Stomach smooth muscle (tissue), 2 donors: ENCODE results near the gene PLEKHA6.
A peak's percentile ranks its signal among the peaks of the same experiment; 100 is the strongest.

Experiments
- H3K27ac ChIP-seq: one replicate; pipeline ENCODE4 v1.7.0; 2013; ENCODE audit warnings: mild to moderate bottlenecking, low read length, inconsistent platforms
- H3K27me3 ChIP-seq, 2 donors: one replicate each; pipeline ENCODE4 v1.7.0; 2013; ENCODE audit warnings: low read length in 2 of 2; ENCODE audit not compliant: insufficient read depth in 2 of 2, control insufficient read depth in 1 of 2
- H3K36me3 ChIP-seq, 2 donors: one replicate each; pipeline ENCODE4 v1.7.0; 2013; ENCODE audit warnings: low read length in 2 of 2; ENCODE audit not compliant: control insufficient read depth in 2 of 2, insufficient read depth in 2 of 2
- H3K4me1 ChIP-seq: one replicate; pipeline ENCODE4 v1.7.0; 2013; ENCODE audit warnings: low read length; ENCODE audit not compliant: control insufficient read depth, insufficient read depth
- H3K4me3 ChIP-seq, 2 donors: one replicate each; pipeline ENCODE4 v1.7.0; 2013; ENCODE audit warnings: low read length in 2 of 2
- H3K9ac ChIP-seq, 2 donors: one replicate each; pipeline ENCODE4 v1.7.0; 2013; ENCODE audit warnings: low read length in 2 of 2, mild to moderate bottlenecking in 1 of 2
- H3K9me3 ChIP-seq, 2 donors: one replicate each; pipeline ENCODE4 v1.7.0; 2013; ENCODE audit warnings: low read length in 2 of 2; ENCODE audit not compliant: control insufficient read depth in 2 of 2
- donor health status: healthy.
- donor health status: Pancreatic carcinoma.

Gene PLEKHA6

GRCh38 chr1:204366759-204367158 lies 7.0 kb upstream of the PLEKHA6 start:
- H3K9me3 ChIP-seq, result no peaks in the 10 kb centered on the region
- peaks cover 5 to 11% of the 10 kb centered on the region in 2 donors for H3K27me3 ChIP-seq
- no peak overlapping the region for H3K27ac ChIP-seq
- peaks cover 10% of the 10 kb centered on the region for H3K4me1 ChIP-seq
- no peak overlapping the region for H3K9ac ChIP-seq
- H3K4me3 ChIP-seq, result no peak overlapping the region
- no peaks in the 10 kb centered on the region for H3K36me3 ChIP-seq

DNA sequence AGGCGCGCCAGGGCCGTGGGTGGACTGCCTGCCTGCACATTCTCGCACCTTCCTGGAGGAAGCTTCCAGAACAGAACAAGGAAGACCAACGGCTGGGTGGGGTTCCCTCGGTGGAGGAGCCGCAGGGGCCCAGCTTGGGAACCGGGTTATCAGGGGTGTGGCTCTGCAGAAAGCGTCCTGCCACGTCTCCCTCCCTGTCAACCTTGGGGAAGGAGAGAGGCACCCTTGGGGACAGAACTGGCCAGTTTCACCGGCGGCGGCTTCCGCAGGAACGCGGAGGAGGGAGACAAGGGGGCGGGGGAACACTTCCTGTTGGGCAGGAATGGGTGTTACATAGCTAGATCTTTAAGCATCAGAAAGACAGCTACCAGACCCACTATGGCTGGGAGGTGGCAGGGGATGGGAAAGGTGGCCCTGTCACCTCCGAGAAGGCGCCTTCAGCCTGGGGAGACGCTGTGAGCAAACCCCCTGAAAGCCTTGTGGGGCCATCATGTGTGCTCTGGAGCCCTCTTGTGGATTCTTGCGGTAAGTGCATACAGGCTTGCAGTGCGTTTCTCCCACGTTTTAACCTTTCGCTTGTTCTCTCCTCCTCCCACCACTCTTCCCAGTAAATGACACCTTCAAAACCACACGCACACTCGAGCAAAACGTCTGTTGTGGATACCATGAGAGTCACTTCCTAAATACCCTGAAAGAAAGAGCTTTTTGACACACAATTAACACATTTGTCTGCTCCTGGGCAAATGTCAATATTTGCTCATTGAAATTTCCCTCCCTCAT lies 3.8 kb upstream of the PLEKHA6 start:
- H3K4me1 ChIP-seq, result peaks cover 14% of the 10 kb centered on the region
- H3K36me3 ChIP-seq, result no peaks in the 10 kb centered on the region
- peak overlapping the region; percentile 65 to 71 for H3K9ac ChIP-seq
- no peak overlapping the region for H3K27ac ChIP-seq
- peaks cover 8 to 10% of the 10 kb centered on the region in 2 donors for H3K27me3 ChIP-seq
- H3K4me3 ChIP-seq, result peak overlapping the region; percentile 74 to 80
- no peaks in the 10 kb centered on the region for H3K9me3 ChIP-seq

- Histone ChIP-seq H3K36me3 (no peaks in the 10 kb centered on the region), H3K9ac (peak overlapping the region; percentile 65 to 71), H3K27me3 (peaks cover 8 to 10% of the 10 kb centered on the region in 2 donors), H3K4me1 (peaks cover 18% of the 10 kb centered on the region), H3K27ac (no peak overlapping the region), H3K4me3 (peak overlapping the region; percentile 74 to 80), H3K9me3 (no peaks in the 10 kb centered on the region)
Observed at GRCh38 chr1:204362984-204363334, 3.2 kb upstream of the PLEKHA6 start.

GRCh38 chr1:204361781-204362180 lies 2.1 kb upstream of the PLEKHA6 start:
- H3K4me3 ChIP-seq, result no peak overlapping the region
- no peak overlapping the region for H3K27ac ChIP-seq
- H3K9me3 ChIP-seq, result no peaks in the 10 kb centered on the region
- peaks cover 8 to 10% of the 10 kb centered on the region in 2 donors for H3K27me3 ChIP-seq
- H3K9ac ChIP-seq, result no peak overlapping the region
- no peaks in the 10 kb centered on the region for H3K36me3 ChIP-seq
- H3K4me1 ChIP-seq, result peaks cover 18% of the 10 kb centered on the region

DNA sequence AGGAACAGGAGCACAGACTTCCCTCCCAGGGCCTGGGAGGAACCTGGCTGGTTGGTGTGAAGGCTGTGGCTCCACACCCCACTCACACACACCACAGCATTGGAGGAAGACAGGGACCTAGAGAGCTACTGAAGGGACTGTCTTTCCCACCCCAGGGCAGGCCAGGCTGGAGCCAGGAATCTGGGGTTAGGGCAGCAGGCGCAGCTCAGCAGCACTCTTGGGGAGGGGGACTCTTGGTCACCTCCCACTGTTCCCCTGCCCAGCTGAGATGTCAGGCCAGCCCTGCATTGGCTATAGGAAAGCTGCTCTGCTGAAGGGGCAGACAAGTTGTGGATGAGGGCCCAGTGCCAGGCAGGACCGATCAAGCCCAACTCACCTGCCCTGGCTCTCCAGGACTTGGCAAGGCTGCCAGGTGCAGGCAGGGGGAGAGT lies 1.6 kb upstream of the PLEKHA6 start:
- Histone ChIP-seq H3K9ac (no peak overlapping the region), H3K36me3 (no peaks in the 10 kb centered on the region), H3K27me3 (peaks cover 8 to 10% of the 10 kb centered on the region in 2 donors), H3K4me3 (no peak overlapping the region), H3K9me3 (no peaks in the 10 kb centered on the region), H3K27ac (no peak overlapping the region), H3K4me1 (peaks cover 18% of the 10 kb centered on the region)

- Histone ChIP-seq H3K4me1 (peaks cover 18% of the 10 kb centered on the region), H3K27ac (no peak overlapping the region), H3K27me3 (peaks cover 5 to 10% of the 10 kb centered on the region in 2 donors), H3K9ac (no peak overlapping the region), H3K36me3 (no peaks in the 10 kb centered on the region), H3K9me3 (no peaks in the 10 kb centered on the region), H3K4me3 (no peak overlapping the region)
Observed at GRCh38 chr1:204360314-204360713, 585 bp upstream of the PLEKHA6 start.

- Histone ChIP-seq H3K4me3 (no peak overlapping the region), H3K4me1 (peaks cover 18% of the 10 kb centered on the region), H3K27me3 (peaks cover 7 to 10% of the 10 kb centered on the region in 2 donors), H3K9ac (no peak overlapping the region), H3K36me3 (no peaks in the 10 kb centered on the region), H3K9me3 (no peaks in the 10 kb centered on the region), H3K27ac (no peak overlapping the region)
Observed at GRCh38 chr1:204359131-204359473, 627 bp downstream of the PLEKHA6 start.

GRCh38 chr1:204358605-204359004 lies 1.1 kb downstream of the PLEKHA6 start:
- H3K9ac ChIP-seq, result no peak overlapping the region
- no peaks in the 10 kb centered on the region for H3K36me3 ChIP-seq
- H3K9me3 ChIP-seq, result no peaks in the 10 kb centered on the region
- H3K27me3 ChIP-seq, result peaks cover 9 to 10% of the 10 kb centered on the region in 2 donors
- H3K27ac ChIP-seq, result no peak overlapping the region
- peaks cover 18% of the 10 kb centered on the region for H3K4me1 ChIP-seq
- no peak overlapping the region for H3K4me3 ChIP-seq

- peaks cover 11% of the 10 kb centered on the region for H3K4me1 ChIP-seq
- H3K9ac ChIP-seq, result no peak overlapping the region
- H3K27me3 ChIP-seq, result peaks cover 9% of the 10 kb centered on the region in 2 donors
- H3K4me3 ChIP-seq, result no peak overlapping the region
- H3K36me3 ChIP-seq, result no peaks in the 10 kb centered on the region
- no peak overlapping the region for H3K27ac ChIP-seq
- H3K9me3 ChIP-seq, result no peaks in the 10 kb centered on the region
Observed at GRCh38 chr1:204357551-204358490, 1.9 kb downstream of the PLEKHA6 start.

- H3K9me3 ChIP-seq, result no peaks in the 10 kb centered on the region
- no peak overlapping the region for H3K27ac ChIP-seq
- no peaks in the 10 kb centered on the region for H3K36me3 ChIP-seq
- H3K4me1 ChIP-seq, result peaks cover 9% of the 10 kb centered on the region
- no peak overlapping the region for H3K9ac ChIP-seq
- no peak overlapping the region for H3K4me3 ChIP-seq
- H3K27me3 ChIP-seq, result peaks cover 7 to 9% of the 10 kb centered on the region in 2 donors
Observed at GRCh38 chr1:204356997-204357396, 2.7 kb downstream of the PLEKHA6 start.
